GM12891 (cell line): Measurements from ENCODE around the gene ADPRS.

Experiments
- DNase-seq: peaks from one replicate; pipeline ENCODE4 v3.0.0; 2011; ENCODE audit warnings: low spot score; ENCODE audit not compliant: insufficient read length
- FAIRE-seq: peaks from 2 replicates; lab custom pipeline; 2011; peaks lifted over from hg19 to GRCh38; lab: Jason Lieb, UNC
- PAX5 ChIP-seq: IDR thresholded peaks from 2 replicates; pipeline ENCODE4 v1.6.1; 2011; ENCODE audit warnings: low read length, moderate library complexity, mild to moderate bottlenecking; ENCODE audit not compliant: insufficient read depth, severe bottlenecking
- POLR2A ChIP-seq: IDR thresholded peaks from 2 replicates; pipeline ENCODE4 v1.6.1; 2011; ENCODE audit warnings: low read depth, low read length, control low read depth
- POLR2AphosphoS5 ChIP-seq: IDR thresholded peaks from 2 replicates; pipeline ENCODE4 v1.6.1; 2011; ENCODE audit warnings: low read depth, low read length, control low read depth
- POU2F2 ChIP-seq: IDR thresholded peaks from 2 replicates; pipeline ENCODE4 v1.6.1; 2011; ENCODE audit warnings: low read depth, mild to moderate bottlenecking, control low read depth, low read length, moderate library complexity
- SPI1 ChIP-seq: IDR thresholded peaks from 2 replicates; pipeline ENCODE4 v1.6.1; 2011; ENCODE audit warnings: low read depth, low read length, control low read depth
- TAF1 ChIP-seq: IDR thresholded peaks from 2 replicates; pipeline ENCODE4 v1.6.1; 2011; ENCODE audit warnings: low read depth, low read length, control low read depth

Gene ADPRS

DNA sequence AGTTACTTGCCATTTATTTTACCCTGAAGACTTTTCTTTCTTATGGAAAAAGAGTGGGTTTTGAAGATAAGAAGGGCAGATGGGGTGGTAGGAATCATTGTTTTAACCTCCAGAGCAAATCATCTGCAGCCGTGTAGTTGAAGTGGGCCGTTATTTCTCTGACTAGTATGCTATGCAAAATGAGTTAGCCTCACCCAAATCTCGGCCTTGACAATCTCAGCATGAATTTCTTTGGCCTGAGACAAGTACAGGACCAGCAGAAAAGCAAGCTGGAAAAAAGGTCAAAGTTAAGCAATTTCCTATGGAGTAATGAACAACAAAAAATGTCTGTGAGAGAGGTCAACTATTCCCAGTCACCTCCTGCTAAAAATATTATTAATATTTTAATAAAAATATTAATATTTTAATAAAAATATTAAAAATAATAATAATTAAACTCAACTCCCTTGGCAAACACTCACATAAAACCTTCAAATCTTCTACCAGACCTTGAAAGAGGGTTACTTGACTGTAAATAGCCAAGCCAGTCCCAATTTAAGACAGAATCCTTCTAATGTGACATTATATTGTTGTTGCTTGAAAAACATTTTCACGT, 11.6 kb upstream of the ADPRS start:
- FAIRE-seq: no peak

DNA sequence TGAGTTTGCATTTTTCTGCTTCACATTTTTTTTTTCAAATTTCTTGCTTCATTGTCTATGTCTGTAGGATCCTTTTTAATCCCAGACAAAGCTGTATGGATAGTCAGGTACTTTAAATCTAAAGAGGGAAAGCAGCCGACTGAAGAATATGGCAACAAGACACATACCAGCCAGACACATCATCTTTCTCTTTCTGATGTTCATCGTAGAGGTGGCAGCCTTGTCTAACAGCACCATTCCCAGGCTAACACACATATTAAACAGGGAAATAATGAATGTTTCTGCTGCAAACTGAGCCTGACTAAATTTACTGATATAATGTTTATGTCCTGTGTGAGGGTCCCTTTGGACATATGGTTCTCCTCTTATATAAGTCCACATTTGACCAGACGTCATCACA, 8.5 kb upstream of the ADPRS start:
- FAIRE-seq (no peak), DNase-seq (no peak)
- TF ChIP-seq SPI1: no peak
- no peak for TF ChIP-seq POU2F2
- TF ChIP-seq PAX5: no peak
- no peak for TF ChIP-seq TAF1
- no peak for TF ChIP-seq POLR2AphosphoS5
- no peak for TF ChIP-seq POLR2A

More for the DNA sequence above, 11.6 kb upstream of the ADPRS start:
- DNase-seq: no peak
- TF ChIP-seq TAF1 (no peak), PAX5 (no peak), SPI1 (no peak), POU2F2 (no peak), POLR2AphosphoS5 (no peak), POLR2A (no peak)

DNA sequence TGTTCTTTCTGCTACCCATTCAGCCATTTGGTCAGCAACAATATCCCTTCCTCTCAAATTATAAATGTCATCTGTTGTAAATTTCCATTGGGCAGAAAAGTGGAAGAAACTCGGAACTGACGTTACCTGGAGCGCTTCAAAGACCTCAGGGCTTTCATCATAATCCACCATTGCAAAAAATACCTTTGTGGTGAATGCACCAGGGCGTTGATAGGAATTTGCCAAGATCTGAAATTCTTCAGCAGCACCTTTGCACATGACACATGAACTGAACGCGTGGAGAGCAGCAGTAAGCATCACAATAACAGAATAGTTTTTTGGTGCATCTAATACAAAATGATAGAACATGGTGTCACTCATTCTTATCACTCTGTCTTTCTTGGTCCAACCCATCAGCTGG, 7.9 kb upstream of the ADPRS start:
- no peak for FAIRE-seq
- no peak for DNase-seq
- TF ChIP-seq POLR2AphosphoS5 (no peak), POLR2A (no peak), TAF1 (no peak), SPI1 (no peak), POU2F2 (no peak), PAX5 (no peak)

DNA sequence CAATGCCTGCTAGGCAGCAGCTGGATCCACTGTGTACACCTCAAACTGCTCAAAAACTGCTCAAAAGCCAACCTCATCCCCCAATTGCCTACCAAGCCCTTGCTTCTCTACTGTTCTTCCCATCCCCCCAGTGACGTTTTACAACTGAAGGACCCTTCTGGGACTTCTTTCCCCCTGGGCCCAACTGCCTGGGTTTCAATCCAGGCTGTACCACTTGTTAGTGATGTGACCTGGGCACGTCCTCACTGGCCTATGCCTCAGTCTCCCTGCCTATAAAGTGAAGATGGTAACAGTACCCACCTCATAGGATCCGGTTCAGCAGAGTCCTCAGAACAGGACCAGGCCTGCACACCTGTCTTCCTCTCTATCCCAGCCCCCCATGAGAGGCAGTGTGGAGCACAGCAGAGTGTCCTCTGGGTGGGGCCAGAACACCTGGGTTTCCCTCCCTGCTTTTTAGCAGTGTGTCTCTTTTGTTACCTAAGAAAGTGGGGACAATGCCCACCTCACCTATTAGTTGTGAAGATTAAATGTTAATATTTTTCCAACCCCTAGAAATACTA, 6.7 kb upstream of the ADPRS start:
- FAIRE-seq: no peak
- TF ChIP-seq TAF1 (no peak), POU2F2 (no peak), SPI1 (no peak), POLR2AphosphoS5 (no peak), PAX5 (no peak), POLR2A (no peak)
- DNase-seq: no peak

- no peak for TF ChIP-seq POLR2A
- no peak for TF ChIP-seq POU2F2
- no peak for TF ChIP-seq SPI1
- no peak for TF ChIP-seq PAX5
- TF ChIP-seq POLR2AphosphoS5: no peak
- TF ChIP-seq TAF1: no peak
These were observed 5.5 kb upstream of the ADPRS start for GRCh38 chr1:36083219-36083618.

DNA sequence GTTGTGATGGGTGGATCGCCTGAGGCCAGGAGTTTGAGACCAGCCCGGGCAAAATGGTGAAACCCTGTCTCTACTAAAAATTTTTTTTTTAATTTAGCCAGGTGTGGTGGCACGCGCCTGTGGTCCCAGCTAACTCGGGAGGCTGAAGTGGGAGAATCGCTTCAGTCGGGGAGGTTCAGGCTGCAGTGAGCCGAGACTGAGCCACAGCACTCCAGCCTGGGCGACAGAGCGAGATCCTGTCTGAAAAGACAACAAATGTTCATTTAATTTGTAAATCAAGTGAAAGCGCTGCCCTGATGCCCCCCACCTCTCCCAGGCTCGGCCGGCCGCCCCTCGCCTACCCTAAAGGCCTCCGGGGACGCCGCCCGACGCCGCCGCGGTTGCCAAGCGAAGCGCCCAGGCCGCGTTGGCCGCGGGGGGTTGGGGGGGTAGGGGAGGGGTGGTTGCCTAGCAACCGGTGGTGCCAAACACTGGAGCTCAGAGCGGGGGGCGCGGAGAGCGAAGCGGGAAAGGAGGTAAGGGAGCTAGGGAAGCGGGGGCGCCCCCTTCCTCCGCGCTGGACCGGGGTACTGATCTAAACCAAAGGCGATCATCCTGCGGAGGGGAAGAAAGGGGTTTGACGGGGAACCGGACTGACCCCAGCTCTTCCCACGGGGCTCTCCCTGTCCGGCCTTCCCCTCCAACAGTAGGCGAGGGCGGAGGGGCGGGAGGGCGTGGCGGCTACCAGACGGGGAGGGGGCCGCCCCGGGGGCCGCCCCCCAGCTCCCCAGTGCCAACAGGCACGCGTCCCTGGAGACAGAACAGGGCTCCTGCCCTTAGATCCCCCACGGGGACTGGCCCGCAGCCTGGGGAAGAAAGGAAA, 4.8 kb upstream of the ADPRS start, which contains the start of gene TEKT2:
Gene TEKT2, plus strand, starts transcription at position 460 of the 862 bp plus-strand sequence. CDS start 828 bp downstream, outside the sequence.
- FAIRE-seq (no peak), DNase-seq (no peak)
- TF ChIP-seq PAX5 (no peak), SPI1 (no peak), POU2F2 (no peak), POLR2AphosphoS5 (no peak), TAF1 (no peak), POLR2A (no peak)

More at GRCh38 chr1:36083219-36083618, 5.5 kb upstream of the ADPRS start:
- FAIRE-seq (no peak), DNase-seq (no peak)

DNA sequence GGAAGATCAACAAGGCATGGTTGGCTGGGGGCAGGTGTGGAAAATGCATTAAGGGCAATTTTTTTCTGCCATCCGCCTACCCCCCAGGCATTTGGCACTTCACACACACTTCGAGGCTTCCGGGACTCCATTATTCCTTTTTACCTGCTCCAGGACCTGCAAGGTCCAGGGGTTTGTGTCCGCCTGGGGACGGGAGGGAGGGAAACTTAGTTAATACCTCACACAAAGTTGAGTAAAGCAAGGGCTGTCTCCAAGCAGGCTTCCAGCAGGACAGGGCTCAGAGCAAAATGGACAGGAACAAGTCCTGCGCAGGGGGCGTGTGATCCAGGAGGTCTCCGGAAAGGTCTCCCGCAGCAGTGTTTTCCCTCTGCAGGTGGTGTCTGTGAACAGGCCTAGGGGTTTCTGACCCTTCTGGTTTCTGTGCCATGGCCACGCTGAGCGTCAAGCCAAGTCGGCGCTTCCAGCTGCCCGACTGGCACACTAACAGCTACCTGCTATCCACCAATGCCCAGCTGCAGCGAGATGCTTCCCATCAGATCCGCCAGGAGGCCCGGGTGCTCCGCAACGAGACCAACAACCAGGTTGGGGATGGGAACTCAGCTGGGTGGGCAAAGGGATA, 4.1 kb upstream of the ADPRS start:
- DNase-seq: no peak
- no peak for TF ChIP-seq TAF1
- TF ChIP-seq POLR2A: no peak
- TF ChIP-seq POLR2AphosphoS5: no peak
- no peak for TF ChIP-seq PAX5
- TF ChIP-seq POU2F2: no peak
- TF ChIP-seq SPI1: no peak
- no peak for FAIRE-seq

- TF ChIP-seq SPI1: no peak
- no peak for DNase-seq
- FAIRE-seq: no peak
These were observed 3.6 kb upstream of the ADPRS start for GRCh38 chr1:36085126-36085525.

- FAIRE-seq (no peak), DNase-seq (no peak)
- no peak for TF ChIP-seq SPI1
- TF ChIP-seq POLR2AphosphoS5: no peak
- no peak for TF ChIP-seq TAF1
- TF ChIP-seq PAX5: no peak
- no peak for TF ChIP-seq POU2F2
- no peak for TF ChIP-seq POLR2A
These were observed 2.8 kb upstream of the ADPRS start for GRCh38 chr1:36085686-36086526.
